Peyer's patch (tissue), 4 donors: ENCODE measurements around the gene ZBTB47.

Source experiments
- CTCF ChIP-seq, 6 experiments: fragments of 450-650 bp in 4 of 6; fragments of 200-600 bp in 2 of 6; sonication (generic) in 1 of 6; IDR thresholded peaks; one replicate each; pipeline ENCODE4 v1.5.1; 2017 to 2019; ENCODE audit warnings: antibody characterized with exemption in 6 of 6, mild to moderate bottlenecking in 3 of 6, moderate library complexity in 1 of 6
- POLR2A ChIP-seq, 2 donors: fragments of 450-650 bp; IDR thresholded peaks; one replicate each; pipeline ENCODE4 v1.5.1; 2017; ENCODE audit warnings: antibody characterized with exemption in 2 of 2, mild to moderate bottlenecking in 2 of 2, moderate library complexity in 2 of 2

GRCh38 chr3:42647821-42648459 is 5.6 kb upstream of the ZBTB47 start:
- TF ChIP-seq CTCF (IDR thresholded peaks at IDR 0.05), result no peak
- TF ChIP-seq POLR2A (IDR thresholded peaks at IDR 0.05), result no peak
